Activated CD4-positive, CD25-positive, alpha-beta regulatory T cell treated with anti-CD3 and anti-CD28 coated beads, Interleukin-2, amount 50 U/mL, for 72 hours (primary cell): ENCODE results near the gene PLSCR5.

Experiments
- DNase-seq: peaks from one replicate; pipeline ENCODE4 v3.0.0; 2021

The PLSCR5 gene

GRCh38 chr3:146581951-146582467 is 23.1 kb downstream of the PLSCR5 start:
- no peak for DNase-seq

- DNase-seq = no peak
Observed at GRCh38 chr3:146581080-146581601, 24.0 kb downstream of the PLSCR5 start.

- DNase-seq = no peak
Observed at GRCh38 chr3:146577662-146578061, 27.5 kb downstream of the PLSCR5 start.

- no peak for DNase-seq
Observed at GRCh38 chr3:146575636-146576035, 29.5 kb downstream of the PLSCR5 start.

GRCh38 chr3:146574173-146574572 is 31.0 kb downstream of the PLSCR5 start:
- DNase-seq = no peak

- no peak for DNase-seq
Observed at GRCh38 chr3:146569314-146569713, 35.8 kb downstream of the PLSCR5 start.

- DNase-seq = no peak
Observed at GRCh38 chr3:146566138-146566537, 39.0 kb downstream of the PLSCR5 start.

GRCh38 chr3:146561879-146562278 is 43.3 kb downstream of the PLSCR5 start:
- no peak for DNase-seq

- DNase-seq = no peak
Observed at GRCh38 chr3:146561463-146561862, 43.7 kb downstream of the PLSCR5 start.

GRCh38 chr3:146560678-146561077 is 44.5 kb downstream of the PLSCR5 start:
- no peak for DNase-seq

- DNase-seq = no peak
Observed at GRCh38 chr3:146559388-146559787, 45.8 kb downstream of the PLSCR5 start.

- no peak for DNase-seq
Observed at GRCh38 chr3:146558781-146559180, 46.4 kb downstream of the PLSCR5 start.

GRCh38 chr3:146557745-146558144 is 47.4 kb downstream of the PLSCR5 start:
- DNase-seq = no peak

- DNase-seq = no peak
Observed at GRCh38 chr3:146555311-146555710, 49.8 kb downstream of the PLSCR5 start.

- DNase-seq = no peak
Observed at GRCh38 chr3:146554151-146554760, 50.9 kb downstream of the PLSCR5 start.

- no peak for DNase-seq
Observed at GRCh38 chr3:146550743-146551510, 54.2 kb downstream of the PLSCR5 start.

- no peak for DNase-seq
Observed at GRCh38 chr3:146550070-146550615, 55.0 kb downstream of the PLSCR5 start.

GRCh38 chr3:146547235-146547835 is 57.8 kb downstream of the PLSCR5 start:
- DNase-seq = no peak

- DNase-seq = no peak
Observed at GRCh38 chr3:146546366-146546965, 58.7 kb downstream of the PLSCR5 start.

GRCh38 chr3:146544929-146545528 is 60.1 kb downstream of the PLSCR5 start:
- DNase-seq = no peak

GRCh38 chr3:146544002-146544928 is 60.9 kb downstream of the PLSCR5 start, which contains the start of gene PLSCR1:
PLSCR1 (minus strand) TSS chr3:146544607; CDS start chr3:146536552, 8,055 bp downstream.
- DNase-seq = peak; percentile 67
